DMS 273 (cell line): ENCODE data around the gene MYO1C.
"Not testable (repeated sequence)": the region's sequence is repeated elsewhere in the genome, so short reads cannot be mapped to it uniquely, and the experiment has no call there.

Source experiments
- DNase-seq: peaks from one replicate; lab custom pipeline; 2025; ENCODE audit not compliant: unreplicated experiment; lab: John Stamatoyannopoulos, UW

MYO1C gene

GRCh38 chr17:1508709-1509108 lies 16.2 kb upstream of the MYO1C start:
- not testable (repeated sequence) for DNase-seq

GRCh38 chr17:1506649-1507267 lies 14.3 kb upstream of the MYO1C start:
- DNase-seq = no peak

GRCh38 chr17:1505586-1505985 lies 13.1 kb upstream of the MYO1C start:
- DNase-seq = no peak

GRCh38 chr17:1504866-1505265 lies 12.4 kb upstream of the MYO1C start:
- no peak for DNase-seq

- DNase-seq = no peak
These were observed 11.2 kb upstream of the MYO1C start for GRCh38 chr17:1503699-1504098.

GRCh38 chr17:1498869-1499268 lies 6.4 kb upstream of the MYO1C start:
- DNase-seq = no peak

- no peak for DNase-seq
These were observed 5.7 kb upstream of the MYO1C start for GRCh38 chr17:1498233-1498632.

- no peak for DNase-seq
These were observed 5.3 kb upstream of the MYO1C start for GRCh38 chr17:1497831-1498230.

- no peak for DNase-seq
These were observed 4.4 kb upstream of the MYO1C start for GRCh38 chr17:1496869-1497268.

- DNase-seq = no peak
These were observed 2.9 kb upstream of the MYO1C start for GRCh38 chr17:1495265-1495989.

- DNase-seq = no peak
These were observed 2.3 kb upstream of the MYO1C start for GRCh38 chr17:1494736-1495253.

- DNase-seq = no peak
These were observed 1.7 kb upstream of the MYO1C start for GRCh38 chr17:1494203-1494602.

GRCh38 chr17:1493291-1493980 lies 950 bp upstream of the MYO1C start:
- DNase-seq = no peak

- peak; percentile 67 for DNase-seq
These were observed 840 bp downstream of the MYO1C start for GRCh38 chr17:1491443-1492248.

- peak; percentile 67 for DNase-seq
These were observed 1.6 kb downstream of the MYO1C start for GRCh38 chr17:1490643-1491442.

- DNase-seq = no peak
These were observed 3.6 kb downstream of the MYO1C start for GRCh38 chr17:1488826-1489270.

- DNase-seq = peak; percentile 85
These were observed 4.3 kb downstream of the MYO1C start for GRCh38 chr17:1487939-1488825.

GRCh38 chr17:1486802-1487695 lies 5.4 kb downstream of the MYO1C start:
- DNase-seq = peak; percentile 46
